GM12801 (cell line): ENCODE measurements around the gene NRSN2.
A peak's percentile ranks its signal among the peaks of the same experiment; 100 is the strongest.

Source experiments
- CTCF ChIP-seq: IDR thresholded peaks from one replicate; pipeline ENCODE4 v1.5.1; 2011; ENCODE audit warnings: control low read depth; ENCODE audit not compliant: insufficient read length; ENCODE audit errors: extremely low read depth

NRSN2 gene

GRCh38 chr20:353166-353565, 6.3 kb downstream of the NRSN2 start:
- TF ChIP-seq CTCF: no peak

DNA sequence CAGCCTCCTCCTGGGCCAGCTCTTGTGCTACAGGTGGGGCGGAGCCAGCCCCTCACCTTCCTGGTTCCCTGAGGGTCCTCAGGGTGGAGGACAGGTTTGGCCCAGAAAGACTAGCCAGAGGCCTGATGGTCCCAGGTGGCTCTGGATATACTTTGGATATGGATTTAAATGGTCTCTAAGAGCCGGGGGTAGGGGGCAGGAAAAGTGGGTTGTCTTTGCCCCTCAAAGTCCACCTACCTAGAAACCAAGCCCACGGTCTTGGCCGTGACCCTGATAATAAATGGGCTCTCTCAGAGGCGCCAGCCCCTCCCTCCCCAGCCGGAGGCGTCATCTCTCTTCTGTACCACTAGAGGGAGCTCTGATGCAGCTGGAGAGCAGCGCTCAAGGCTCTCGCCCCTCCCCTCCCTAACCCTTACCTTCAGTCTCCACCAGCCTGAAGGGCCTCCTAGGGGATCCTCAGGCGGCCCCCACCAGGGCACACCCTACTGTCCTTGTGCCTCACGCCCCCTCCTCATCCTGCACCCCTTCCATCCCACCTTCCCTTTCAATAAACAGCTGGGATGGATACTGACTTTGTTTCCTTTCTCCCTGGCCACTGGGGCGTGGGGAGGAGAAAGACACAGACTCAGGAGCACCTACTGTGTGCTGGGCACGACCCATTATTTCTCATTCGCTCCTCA, 7.5 kb downstream of the NRSN2 start:
- peak; percentile 50 for TF ChIP-seq CTCF

GRCh38 chr20:356745-357144, 9.8 kb downstream of the NRSN2 start:
- no peak for TF ChIP-seq CTCF

- no peak for TF ChIP-seq CTCF
These were observed 12.1 kb downstream of the NRSN2 start for GRCh38 chr20:358891-359555.

DNA sequence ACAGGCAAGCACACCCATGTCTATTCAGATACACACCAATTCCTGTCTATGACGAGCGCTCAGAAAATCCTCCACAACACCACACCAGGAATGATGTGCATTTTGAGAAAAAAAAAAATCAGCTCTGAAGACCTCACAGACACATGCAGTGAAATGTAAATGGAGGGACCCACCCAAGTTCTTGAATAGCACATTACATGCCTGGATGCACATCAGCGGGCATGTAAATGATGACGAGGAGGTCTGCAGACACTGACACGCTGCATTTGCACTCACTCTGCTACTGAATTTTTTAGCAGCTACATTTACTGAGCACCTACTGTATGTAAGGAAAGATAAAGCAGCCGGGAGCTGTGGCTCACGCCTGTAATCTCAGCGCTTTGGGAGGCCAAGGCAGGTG, 14.7 kb downstream of the NRSN2 start:
- no peak for TF ChIP-seq CTCF

DNA sequence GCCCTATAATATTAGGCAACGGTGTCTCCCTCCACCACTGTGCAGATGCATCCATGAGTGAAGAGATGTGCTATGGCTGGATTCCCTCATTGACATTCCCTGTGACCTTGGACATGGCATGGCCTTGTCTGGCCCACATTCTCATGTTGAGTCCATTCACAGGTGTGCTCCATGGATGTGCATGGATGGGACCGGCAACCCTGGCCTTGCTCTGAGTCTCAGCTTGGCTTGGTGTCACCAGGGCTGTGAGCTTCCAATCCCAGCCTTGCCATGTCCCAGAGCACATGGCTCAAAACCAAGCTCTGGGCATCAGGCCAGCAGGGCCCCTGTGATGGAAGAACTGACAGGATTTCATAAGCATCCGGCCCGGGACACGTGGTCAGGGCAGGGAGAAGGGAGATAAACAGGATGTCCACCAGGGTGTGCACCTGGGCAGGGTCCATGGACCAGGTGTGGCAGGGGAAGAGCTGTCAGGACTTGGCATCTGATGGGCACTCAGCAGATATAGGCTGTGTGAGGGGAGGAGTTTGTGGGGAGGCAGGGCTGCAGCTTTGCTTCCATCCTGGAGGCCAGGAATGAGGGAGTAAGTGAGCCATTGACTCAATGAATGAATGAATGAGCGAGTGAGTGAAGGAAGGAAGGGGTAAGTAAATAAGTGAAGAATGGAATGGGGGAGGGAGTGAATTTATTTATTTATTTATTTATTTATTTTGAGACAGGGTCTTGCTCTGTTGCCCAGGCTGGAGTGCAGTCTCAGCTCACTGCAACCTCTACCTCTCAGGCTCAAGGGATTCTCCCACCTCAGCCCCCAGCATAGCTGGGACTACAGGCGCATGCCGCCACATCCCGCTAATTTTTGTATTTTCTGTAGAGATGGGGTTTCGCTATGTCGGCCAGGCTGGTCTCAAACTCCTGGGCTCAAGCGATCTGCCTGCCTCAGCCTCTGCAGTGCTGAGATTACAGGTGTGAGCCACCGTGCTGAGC, 15.7 kb downstream of the NRSN2 start:
- TF ChIP-seq CTCF: no peak
